Fibroblast of pulmonary artery (primary cell): Measurements from ENCODE around the gene SYT13.

Source experiments
- DNase-seq: peaks from one replicate; pipeline ENCODE4 v3.0.0-alpha.2; 2010; ENCODE audit warnings: low read depth
- H3K4me3 ChIP-seq: replicated peaks from 2 replicates; pipeline ENCODE4 v1.5.1; 2011; ENCODE audit warnings: low read depth, mild to moderate bottlenecking, control low read depth, low read length, moderate library complexity
- TF ChIP-seq, protein P1 (sequence below): IDR thresholded peaks from 2 replicates; pipeline ENCODE4 v1.5.1; 2011; ENCODE audit warnings: mild to moderate bottlenecking, control low read depth, low read length, inconsistent platforms; ENCODE audit errors: missing control alignments

SYT13 gene

DNA sequence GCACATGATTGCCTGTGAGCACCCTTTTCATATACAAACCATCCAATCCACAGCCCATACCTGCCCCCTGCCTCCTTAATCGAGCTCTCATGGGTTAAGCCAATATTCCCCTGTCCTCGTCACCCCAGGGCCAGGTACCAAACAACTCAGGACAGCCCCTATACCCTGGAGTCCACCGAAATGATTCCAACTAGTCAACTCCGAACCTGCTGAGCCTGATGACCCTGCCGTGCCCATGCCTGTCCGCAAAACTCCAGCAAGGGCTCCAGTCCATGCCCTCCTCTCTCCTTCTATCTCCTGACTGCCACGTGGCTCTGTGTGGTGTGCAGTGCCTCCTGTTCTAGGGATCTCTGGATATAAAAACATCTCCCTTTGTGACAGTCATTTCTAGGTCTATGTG is 35.5 kb upstream of the SYT13 start:
- no peak overlapping the region for H3K4me3 ChIP-seq
- no peak for DNase-seq
- TF ChIP-seq, protein P1, sequence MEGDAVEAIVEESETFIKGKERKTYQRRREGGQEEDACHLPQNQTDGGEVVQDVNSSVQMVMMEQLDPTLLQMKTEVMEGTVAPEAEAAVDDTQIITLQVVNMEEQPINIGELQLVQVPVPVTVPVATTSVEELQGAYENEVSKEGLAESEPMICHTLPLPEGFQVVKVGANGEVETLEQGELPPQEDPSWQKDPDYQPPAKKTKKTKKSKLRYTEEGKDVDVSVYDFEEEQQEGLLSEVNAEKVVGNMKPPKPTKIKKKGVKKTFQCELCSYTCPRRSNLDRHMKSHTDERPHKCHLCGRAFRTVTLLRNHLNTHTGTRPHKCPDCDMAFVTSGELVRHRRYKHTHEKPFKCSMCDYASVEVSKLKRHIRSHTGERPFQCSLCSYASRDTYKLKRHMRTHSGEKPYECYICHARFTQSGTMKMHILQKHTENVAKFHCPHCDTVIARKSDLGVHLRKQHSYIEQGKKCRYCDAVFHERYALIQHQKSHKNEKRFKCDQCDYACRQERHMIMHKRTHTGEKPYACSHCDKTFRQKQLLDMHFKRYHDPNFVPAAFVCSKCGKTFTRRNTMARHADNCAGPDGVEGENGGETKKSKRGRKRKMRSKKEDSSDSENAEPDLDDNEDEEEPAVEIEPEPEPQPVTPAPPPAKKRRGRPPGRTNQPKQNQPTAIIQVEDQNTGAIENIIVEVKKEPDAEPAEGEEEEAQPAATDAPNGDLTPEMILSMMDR: no peak

DNA sequence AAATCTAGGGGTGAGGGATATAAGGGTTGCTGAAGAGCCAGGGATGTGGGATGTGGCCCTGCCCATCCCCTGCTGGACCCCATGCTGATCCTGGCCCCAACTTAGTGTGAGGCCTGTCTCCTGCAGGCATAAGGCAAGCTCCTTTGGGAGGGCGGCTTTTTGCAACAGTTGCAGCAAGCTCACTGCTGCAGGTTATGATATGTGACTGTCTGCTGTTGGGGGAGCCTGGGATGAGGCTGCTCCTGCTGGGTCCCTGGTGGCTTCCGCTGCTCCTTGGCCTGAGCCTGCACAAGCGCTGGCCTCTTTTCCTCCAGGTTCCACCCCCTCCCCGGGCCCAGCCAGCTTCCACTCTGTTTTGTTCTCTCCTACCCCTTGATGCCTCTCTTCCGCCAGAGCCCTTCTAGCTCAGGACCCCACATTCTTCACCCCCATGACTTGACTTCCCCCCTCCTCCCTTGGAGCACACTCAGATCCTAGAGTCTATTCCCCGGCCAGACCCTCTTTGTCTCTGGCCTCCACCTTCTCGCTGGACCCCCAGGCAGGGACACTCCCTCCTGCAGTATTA is 35.0 kb upstream of the SYT13 start:
- no peak overlapping the region for H3K4me3 ChIP-seq
- TF ChIP-seq, protein P1: no peak
- DNase-seq: no peak

DNA sequence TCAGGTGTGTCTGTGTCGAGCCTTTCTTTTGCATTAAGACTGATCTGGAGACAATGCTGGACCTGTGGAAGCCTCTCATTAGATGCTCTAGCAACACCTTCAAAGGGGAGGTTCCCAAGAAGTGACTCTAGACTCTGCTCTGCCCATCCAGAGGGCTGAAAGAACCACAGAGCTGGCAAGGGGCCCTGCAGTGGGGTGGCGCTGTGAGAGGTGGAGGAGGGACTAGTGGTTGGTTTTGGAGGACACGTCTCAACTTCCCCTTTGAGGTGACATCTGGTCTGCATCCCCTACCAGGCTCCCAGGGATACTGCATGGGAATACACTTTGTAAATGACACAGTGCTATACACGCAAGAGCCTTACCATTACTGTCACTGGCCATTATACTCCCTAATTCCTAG is 34.2 kb upstream of the SYT13 start:
- H3K4me3 ChIP-seq: no peak overlapping the region
- TF ChIP-seq, protein P1: no peak
- no peak for DNase-seq

DNA sequence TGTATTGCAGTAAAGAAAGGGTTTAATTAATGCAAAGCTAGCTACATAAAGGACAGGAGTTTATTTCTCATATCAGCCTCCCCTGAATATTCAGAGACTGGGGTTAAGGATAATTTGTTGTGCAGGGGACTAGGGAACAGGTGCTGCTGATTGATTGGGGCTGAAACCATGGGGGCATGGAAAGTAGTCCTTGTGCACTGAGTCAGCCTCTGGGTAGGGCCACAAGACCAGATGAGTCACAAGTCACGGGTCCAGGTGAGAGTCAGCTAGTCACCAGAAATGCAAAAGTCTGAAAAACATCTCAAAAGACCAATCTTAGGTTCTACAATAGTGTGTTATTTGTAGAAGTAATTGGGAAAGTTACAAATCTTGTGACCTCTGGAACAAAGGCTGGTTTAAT is 32.9 kb upstream of the SYT13 start:
- TF ChIP-seq, protein P1: no peak
- H3K4me3 ChIP-seq: no peak overlapping the region

DNA sequence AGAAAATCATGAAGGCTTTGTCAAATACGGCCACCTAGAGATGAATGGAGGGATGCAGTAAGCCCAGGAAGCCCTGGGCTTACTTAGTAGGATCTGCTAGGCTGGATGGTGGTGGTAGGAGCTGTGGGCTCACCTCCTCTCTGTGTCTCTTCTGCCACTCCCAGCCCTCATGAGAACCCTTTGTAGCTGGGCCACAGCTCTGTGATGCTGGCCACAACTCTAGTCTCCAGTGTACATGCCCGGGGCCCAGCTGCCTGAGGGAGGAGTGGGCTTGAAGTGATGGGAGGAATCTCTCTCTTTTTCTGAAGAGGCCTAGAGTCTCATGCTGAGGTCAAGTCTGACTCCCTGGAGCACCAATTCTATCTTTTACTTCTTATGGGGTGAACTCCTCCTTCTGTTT is 32.4 kb upstream of the SYT13 start:
- no peak for DNase-seq
- H3K4me3 ChIP-seq: no peak overlapping the region
- TF ChIP-seq, protein P1: no peak

More for the DNA sequence above, 32.9 kb upstream of the SYT13 start:
- DNase-seq: no peak

DNA sequence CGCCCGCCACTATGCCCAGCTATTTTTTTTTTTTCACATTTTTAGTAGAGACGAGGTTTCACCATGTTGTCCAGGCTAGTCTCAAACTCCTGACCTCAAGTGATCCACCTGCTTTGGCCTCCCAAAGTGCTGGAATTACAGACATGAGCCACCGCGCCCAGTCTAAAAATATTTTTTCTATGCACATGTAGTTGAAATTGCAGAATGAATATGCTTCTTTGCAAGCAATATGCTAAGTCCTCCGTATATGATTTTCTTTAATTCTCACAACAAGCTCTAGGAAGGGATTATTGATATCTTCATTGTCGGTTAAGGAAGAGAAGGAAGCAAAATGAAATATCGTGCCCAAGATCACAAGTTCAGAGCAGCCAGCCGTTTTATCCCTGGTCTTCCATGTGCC is 30.1 kb upstream of the SYT13 start:
- TF ChIP-seq, protein P1: no peak
- no peak for DNase-seq
- no peak overlapping the region for H3K4me3 ChIP-seq

DNA sequence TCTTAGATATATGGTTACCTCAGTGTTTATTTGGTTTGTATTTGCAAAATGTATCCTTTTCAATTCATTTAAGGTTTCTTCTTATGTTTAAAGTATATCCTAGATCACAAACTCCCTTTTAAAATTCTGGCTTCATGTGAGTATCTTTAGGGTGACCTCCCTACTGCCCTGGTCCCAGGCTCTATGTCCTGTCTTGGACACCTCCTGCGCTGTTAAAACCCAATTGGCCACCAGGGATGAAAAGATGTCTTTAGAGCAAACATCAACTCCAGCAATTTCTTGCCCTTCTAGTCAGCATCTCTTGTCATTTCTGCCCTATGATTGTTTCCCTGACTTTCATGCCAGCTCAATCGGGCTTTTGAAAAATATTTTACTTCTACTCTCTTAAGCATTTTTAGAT is 28.8 kb upstream of the SYT13 start:
- TF ChIP-seq, protein P1: no peak
- H3K4me3 ChIP-seq: no peak overlapping the region
- no peak for DNase-seq
